ENCODE results near the gene VSTM4.

Gene VSTM4

DNA sequence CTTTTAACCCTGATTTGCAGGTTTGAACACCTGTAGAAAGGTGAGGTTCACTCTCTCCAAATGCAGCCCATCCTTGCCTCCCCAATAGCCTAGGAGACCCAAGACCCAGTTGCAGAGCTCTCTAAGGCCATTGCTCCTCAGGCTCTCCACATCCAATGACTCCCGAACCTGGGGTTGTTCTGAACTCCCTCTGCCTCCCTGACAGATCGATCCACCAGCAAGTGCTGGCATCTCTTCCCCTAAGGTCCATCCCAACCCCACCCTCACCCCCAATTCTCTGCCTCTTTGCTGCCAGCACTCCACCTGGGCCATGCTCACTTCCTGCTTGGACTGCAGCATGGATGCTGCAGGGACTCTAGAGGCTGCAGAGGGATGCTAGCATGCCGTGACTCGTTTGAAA is 37.8 kb upstream of the VSTM4 start:
- no peaks in the 10 kb centered on the region for H3K27me3 ChIP-seq (ENCODE audit: low read depth)
- DNase-seq (ENCODE audit: low spot score in 2 of 2) = no peak
- no peaks in the 10 kb centered on the region for H3K9me3 ChIP-seq
- H3K4me3 ChIP-seq = no peak overlapping the region
- H3K36me3 ChIP-seq (replicated peaks) = no peaks in the 10 kb centered on the region
- in situ Hi-C loops (cut with MboI; ENCODE audit: low sequenced_read_pairs) = no loop called here
- no peaks in the 10 kb centered on the region for H3K4me1 ChIP-seq

DNA sequence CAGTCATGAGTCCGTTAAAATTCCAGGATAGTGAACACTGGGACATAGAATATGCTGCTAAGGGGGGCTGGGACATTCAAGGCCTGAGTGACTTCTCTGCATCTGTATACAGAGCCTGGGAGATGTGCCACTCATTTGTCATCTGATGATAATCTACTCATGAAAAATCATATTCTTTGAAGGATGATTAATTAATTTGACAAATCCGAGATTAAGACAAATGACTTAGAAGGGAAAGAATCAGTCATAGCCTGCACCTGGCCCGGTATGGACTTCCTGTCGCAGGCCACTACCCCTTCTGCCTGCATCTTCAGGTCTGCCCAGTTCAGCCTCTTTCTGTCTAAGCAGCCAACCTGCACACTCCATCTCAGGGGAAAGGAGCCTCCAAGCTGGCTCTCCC is 37.3 kb upstream of the VSTM4 start:
- Histone ChIP-seq H3K4me1 (no peaks in the 10 kb centered on the region), H3K9me3 (no peaks in the 10 kb centered on the region), H3K36me3 (replicated peaks) (no peaks in the 10 kb centered on the region), H3K27me3 (ENCODE audit: low read depth) (no peaks in the 10 kb centered on the region), H3K4me3 (no peak overlapping the region)
- no peak for DNase-seq (ENCODE audit: low spot score in 2 of 2)
- in situ Hi-C loops (cut with MboI; ENCODE audit: low sequenced_read_pairs) = no loop called here

DNA sequence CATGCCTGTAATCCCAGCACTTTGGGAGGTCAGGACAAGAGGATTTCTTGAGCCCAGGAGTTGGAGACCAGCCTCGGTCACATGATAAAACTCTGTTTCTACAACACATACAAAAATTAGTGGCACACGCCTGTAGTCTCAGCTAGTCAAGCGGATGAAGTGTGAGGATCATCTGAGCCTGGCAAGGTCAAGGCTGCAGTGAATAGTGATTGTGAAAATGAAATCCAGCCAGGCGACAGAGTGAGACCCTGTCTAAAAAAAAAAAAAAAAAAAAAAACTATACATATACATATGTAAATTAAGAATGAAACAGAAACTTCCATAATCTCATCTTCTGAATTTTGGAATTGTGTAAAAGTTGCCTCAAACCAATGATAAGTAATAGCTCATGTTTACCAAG is 36.7 kb upstream of the VSTM4 start:
- Histone ChIP-seq H3K36me3 (replicated peaks) (no peaks in the 10 kb centered on the region), H3K27me3 (ENCODE audit: low read depth) (no peaks in the 10 kb centered on the region), H3K9me3 (no peaks in the 10 kb centered on the region), H3K4me3 (no peak overlapping the region), H3K4me1 (no peaks in the 10 kb centered on the region)
- in situ Hi-C loops (cut with MboI; ENCODE audit: low sequenced_read_pairs) = no loop called here
- DNase-seq (ENCODE audit: low spot score in 2 of 2) = no peak

DNA sequence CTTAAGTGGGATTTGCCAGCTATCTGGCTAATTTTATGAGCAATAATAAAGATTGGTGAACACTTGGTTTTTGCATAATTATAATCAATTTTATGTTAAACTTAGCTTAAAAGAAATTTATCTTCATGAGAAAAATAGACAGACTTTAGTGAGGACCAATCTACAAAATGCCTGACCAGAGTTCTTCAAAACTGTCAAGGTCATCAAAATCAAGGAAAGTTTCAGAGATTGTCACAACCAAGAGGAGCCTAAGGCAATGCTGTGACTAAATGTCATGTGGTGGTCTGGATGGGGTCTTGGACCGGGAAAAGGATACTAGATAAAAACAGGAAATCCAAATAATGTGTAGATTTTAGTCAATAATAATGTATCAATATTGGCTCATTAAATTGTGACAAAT is 36.2 kb upstream of the VSTM4 start:
- in situ Hi-C loops (cut with MboI; ENCODE audit: low sequenced_read_pairs) = no loop called here
- no peaks in the 10 kb centered on the region for H3K9me3 ChIP-seq
- no peaks in the 10 kb centered on the region for H3K27me3 ChIP-seq (ENCODE audit: low read depth)
- no peaks in the 10 kb centered on the region for H3K36me3 ChIP-seq (replicated peaks)
- DNase-seq (ENCODE audit: low spot score in 2 of 2) = no peak
- H3K4me3 ChIP-seq = no peak overlapping the region
- H3K4me1 ChIP-seq = no peaks in the 10 kb centered on the region

DNA sequence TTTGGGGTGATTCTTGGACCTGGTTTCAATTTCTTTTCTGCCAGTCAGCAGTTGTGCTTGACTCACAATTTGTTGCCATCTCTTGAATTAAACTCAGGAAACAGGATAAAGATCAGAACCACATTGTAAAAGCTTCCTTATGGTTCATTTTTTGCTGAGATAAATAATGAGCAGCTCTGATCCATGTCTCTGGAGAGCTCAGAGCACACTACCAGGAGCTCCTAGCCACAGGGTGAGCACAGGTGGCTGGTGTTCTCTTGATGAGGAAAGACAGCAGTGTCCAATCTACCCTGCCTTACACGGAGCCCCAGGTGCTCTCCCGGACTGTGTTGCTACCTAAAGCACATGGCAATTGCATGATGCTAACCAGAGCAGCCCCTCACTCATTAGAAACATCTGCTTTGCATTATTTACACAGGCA is 35.7 kb upstream of the VSTM4 start:
- DNase-seq (ENCODE audit: low spot score in 2 of 2) = no peak
- Histone ChIP-seq H3K27me3 (ENCODE audit: low read depth) (no peaks in the 10 kb centered on the region), H3K4me1 (no peaks in the 10 kb centered on the region), H3K36me3 (replicated peaks) (no peaks in the 10 kb centered on the region), H3K4me3 (no peak overlapping the region), H3K9me3 (no peaks in the 10 kb centered on the region)
- in situ Hi-C loops (cut with MboI; ENCODE audit: low sequenced_read_pairs) = no loop called here

DNA sequence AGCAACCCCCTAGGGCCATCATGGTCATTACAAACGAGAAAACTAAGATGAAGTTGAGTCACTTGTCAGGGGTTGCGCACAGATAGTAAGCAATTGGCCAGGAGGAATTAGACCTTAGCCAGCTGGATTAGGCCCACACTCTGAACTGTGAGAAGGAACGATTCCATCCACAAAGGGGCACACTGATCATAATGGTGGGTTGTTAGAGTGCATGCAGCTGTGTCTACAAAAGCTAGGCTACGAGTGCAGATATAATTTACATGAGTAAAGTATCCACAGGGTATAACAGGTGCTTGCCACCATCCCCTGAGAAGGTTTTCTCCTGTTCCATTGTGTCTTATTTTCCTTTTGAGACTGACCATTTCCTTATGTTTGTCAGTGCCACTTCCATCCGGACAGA is 35.1 kb upstream of the VSTM4 start:
- in situ Hi-C loops (cut with MboI; ENCODE audit: low sequenced_read_pairs) = no loop called here
- Histone ChIP-seq H3K4me3 (no peak overlapping the region), H3K27me3 (ENCODE audit: low read depth) (no peaks in the 10 kb centered on the region), H3K36me3 (replicated peaks) (no peaks in the 10 kb centered on the region), H3K9me3 (no peaks in the 10 kb centered on the region), H3K4me1 (no peaks in the 10 kb centered on the region)
- DNase-seq (ENCODE audit: low spot score in 2 of 2) = no peak

DNA sequence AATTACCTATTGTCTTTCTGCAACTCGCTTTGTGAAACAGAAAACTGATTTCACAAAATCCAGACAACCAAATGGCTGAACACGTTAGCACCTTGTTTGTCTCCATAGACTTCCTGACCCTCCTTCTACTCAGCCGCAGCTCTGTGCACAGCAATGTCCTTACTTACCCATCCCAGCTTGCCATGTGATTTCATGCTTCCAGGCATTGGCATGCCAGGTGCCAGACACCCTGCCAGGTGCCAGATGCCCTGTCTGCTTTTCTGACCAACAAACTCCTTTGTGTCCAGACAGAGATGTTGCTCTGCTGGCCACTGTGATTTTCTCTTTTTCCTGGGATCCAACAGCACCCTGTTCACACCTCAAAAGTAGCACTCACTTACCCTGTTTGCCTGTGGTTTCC is 34.6 kb upstream of the VSTM4 start:
- Histone ChIP-seq H3K27me3 (ENCODE audit: low read depth) (no peaks in the 10 kb centered on the region), H3K4me1 (no peaks in the 10 kb centered on the region), H3K4me3 (no peak overlapping the region), H3K36me3 (replicated peaks) (no peaks in the 10 kb centered on the region), H3K9me3 (no peaks in the 10 kb centered on the region)
- no peak for DNase-seq (ENCODE audit: low spot score in 2 of 2)
- in situ Hi-C loops (cut with MboI; ENCODE audit: low sequenced_read_pairs) = no loop called here

DNA sequence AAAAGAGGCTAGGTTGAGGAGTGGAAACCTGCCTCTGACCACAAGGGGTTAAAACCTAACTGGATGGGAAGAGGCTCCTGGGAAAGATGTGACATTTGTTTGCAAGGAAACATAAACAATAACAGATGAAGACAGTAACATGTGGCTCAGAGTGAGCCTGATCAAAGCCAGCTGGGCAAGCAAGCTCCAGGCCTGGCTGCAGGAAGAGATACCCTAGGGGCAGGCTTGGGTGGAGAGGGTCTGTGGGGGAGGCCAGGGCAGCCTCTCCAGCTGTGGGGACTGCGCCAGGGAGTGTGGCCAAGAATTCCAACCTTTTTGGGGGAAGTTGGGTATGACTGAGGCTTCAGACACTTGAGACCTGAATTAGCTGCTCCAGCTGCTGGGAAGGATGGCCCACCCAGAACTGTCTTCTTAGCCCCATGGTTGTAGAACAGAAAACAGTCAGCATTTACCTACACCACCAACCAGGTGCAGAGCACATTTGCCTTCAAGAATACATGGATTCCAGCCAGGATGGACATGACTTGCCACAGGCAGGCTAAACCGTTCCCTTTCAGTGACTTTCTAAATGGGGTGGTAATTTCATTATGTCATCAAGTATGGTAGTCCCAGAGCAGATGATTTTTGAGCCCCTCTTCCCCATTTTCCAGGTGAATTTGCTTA is 28.9 kb upstream of the VSTM4 start:
- no peaks in the 10 kb centered on the region for H3K36me3 ChIP-seq (replicated peaks)
- no peaks in the 10 kb centered on the region for H3K9me3 ChIP-seq
- in situ Hi-C loops (cut with MboI; ENCODE audit: low sequenced_read_pairs) = no loop called here
- no peak for DNase-seq (ENCODE audit: low spot score in 2 of 2)
- no peaks in the 10 kb centered on the region for H3K4me1 ChIP-seq
- no peak overlapping the region for H3K4me3 ChIP-seq
- no peaks in the 10 kb centered on the region for H3K27me3 ChIP-seq (ENCODE audit: low read depth)

DNA sequence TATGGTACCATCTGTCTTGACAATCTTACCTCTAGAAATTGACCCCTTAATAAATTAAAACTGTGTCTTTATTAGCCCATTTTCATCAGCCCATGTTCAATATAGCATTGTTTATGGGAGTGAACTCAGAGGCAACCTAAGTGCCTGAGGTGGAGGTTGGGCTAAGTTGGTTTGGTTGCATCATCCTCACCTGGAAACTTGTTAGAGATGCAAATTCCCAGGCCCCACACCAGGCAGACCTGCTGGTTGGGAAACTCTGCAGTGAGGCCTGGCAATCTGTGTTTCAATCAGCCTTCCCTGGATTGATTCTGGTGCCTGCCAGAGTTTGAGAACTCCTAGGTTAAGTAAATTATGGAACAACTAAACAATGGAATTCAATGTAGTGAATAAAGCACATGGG is 27.9 kb upstream of the VSTM4 start:
- H3K4me1 ChIP-seq = no peaks in the 10 kb centered on the region
- no peaks in the 10 kb centered on the region for H3K27me3 ChIP-seq (ENCODE audit: low read depth)
- no peaks in the 10 kb centered on the region for H3K36me3 ChIP-seq (replicated peaks)
- DNase-seq (ENCODE audit: low spot score in 2 of 2) = no peak
- H3K4me3 ChIP-seq = no peak overlapping the region
- no peaks in the 10 kb centered on the region for H3K9me3 ChIP-seq
- in situ Hi-C loops (cut with MboI; ENCODE audit: low sequenced_read_pairs) = no loop called here

DNA sequence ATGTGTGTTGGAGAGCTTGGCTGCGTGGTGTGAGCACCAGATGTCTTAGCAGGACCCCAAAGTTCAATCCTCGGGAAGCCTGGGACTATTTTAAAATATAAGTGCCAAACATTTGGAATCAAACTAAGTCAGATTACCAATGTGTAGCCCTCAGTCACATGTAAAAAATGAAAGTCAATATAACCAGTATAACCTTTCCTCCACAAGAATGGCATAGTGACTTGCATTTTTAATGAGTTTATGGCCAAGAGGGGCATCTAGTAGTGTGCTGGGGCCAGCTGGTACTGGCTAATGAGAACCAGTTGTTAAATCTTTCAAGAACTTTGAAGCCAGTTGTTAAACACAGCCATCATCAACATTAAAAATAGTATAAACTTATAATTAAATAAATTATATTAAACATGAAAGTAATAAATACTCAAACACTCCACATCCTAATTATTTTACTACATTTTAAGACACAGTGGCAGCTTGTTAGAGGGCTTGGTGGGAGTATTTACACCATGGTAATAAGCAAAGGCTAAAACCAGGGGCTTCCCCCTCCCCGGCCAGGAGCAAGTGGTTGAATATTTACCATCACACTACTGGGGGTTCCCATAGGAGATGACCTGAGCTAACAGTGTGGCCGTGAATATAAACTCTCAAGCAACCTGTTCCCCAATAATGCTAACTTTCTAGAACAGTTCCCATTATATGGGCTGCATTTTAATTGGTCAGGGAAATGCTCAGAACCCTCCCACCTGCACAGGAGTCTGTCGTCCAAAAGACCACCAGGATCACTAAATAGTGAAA is 26.4 kb upstream of the VSTM4 start:
- no peak for DNase-seq (ENCODE audit: low spot score in 2 of 2)
- in situ Hi-C loops (cut with MboI; ENCODE audit: low sequenced_read_pairs) = no loop called here
- no peak overlapping the region for H3K4me3 ChIP-seq
- H3K36me3 ChIP-seq (replicated peaks) = no peaks in the 10 kb centered on the region
- H3K4me1 ChIP-seq = no peaks in the 10 kb centered on the region
- no peaks in the 10 kb centered on the region for H3K9me3 ChIP-seq
- H3K27me3 ChIP-seq (ENCODE audit: low read depth) = no peaks in the 10 kb centered on the region

DNA sequence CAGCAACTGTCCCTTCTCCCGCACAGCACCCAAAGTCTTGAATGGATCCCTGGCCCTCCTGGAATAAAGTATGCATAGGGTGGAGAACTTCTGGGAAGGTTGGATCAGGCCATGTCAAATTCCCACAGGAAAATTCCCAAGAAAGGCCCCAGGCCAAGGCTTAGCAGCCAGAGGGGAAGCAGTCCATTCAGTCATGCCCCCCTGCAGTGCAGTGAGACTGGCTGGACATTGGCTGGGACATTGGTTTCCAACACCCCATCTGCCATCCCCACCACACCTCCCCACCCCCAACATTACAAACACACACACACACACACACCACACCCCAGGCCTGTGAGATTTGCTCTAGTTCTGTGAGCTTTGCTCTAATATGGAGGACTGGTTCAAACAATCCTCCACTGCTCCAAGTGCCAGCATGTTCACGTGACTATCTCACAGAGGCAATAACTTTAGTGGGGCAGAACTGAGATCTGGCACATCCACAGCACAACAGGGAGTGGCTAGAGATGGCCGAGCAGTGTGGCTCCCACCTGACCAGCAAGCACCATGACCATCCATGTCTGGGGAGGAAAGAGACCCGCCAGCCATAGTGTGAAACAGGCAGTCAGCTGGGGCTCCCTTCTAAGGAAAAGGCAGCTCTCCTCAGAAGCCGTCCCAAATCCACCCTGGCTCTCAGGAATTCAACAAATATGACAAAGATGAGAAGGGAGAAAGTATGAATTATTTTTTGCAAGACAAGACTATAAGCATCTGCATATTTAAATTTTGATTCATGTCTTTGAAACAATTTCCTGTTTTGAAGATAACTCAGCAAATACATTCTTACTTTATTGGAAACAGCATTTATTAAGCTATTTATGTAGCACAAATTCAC is 25.2 kb upstream of the VSTM4 start:
- in situ Hi-C loops (cut with MboI; ENCODE audit: low sequenced_read_pairs) = no loop called here
- Histone ChIP-seq H3K4me1 (no peaks in the 10 kb centered on the region), H3K36me3 (replicated peaks) (no peaks in the 10 kb centered on the region), H3K9me3 (no peaks in the 10 kb centered on the region), H3K4me3 (no peak overlapping the region), H3K27me3 (ENCODE audit: low read depth) (no peaks in the 10 kb centered on the region)
- DNase-seq (ENCODE audit: low spot score in 2 of 2) = no peak

DNA sequence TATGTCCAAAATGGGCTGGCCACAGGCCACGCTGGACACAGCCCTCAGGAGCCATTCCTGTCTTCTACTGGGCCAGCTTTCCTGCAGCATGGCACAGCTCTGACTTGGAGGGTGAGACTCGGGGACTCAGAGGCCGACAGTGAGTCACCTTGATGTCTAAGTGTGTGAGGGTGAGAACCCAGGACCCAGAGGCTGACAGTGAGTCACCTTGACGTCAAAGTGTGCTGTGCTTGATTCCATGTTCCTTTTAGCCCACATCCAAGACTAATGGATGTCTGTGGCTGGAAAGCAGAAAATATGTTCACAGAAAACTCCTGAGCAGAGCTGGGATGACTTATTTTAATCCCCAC is 24.5 kb upstream of the VSTM4 start:
- no peak for DNase-seq (ENCODE audit: low spot score in 2 of 2)
- Histone ChIP-seq H3K27me3 (ENCODE audit: low read depth) (no peaks in the 10 kb centered on the region), H3K36me3 (replicated peaks) (no peaks in the 10 kb centered on the region), H3K9me3 (no peaks in the 10 kb centered on the region), H3K4me3 (no peak overlapping the region), H3K4me1 (no peaks in the 10 kb centered on the region)
- in situ Hi-C loops (cut with MboI; ENCODE audit: low sequenced_read_pairs) = no loop called here

DNA sequence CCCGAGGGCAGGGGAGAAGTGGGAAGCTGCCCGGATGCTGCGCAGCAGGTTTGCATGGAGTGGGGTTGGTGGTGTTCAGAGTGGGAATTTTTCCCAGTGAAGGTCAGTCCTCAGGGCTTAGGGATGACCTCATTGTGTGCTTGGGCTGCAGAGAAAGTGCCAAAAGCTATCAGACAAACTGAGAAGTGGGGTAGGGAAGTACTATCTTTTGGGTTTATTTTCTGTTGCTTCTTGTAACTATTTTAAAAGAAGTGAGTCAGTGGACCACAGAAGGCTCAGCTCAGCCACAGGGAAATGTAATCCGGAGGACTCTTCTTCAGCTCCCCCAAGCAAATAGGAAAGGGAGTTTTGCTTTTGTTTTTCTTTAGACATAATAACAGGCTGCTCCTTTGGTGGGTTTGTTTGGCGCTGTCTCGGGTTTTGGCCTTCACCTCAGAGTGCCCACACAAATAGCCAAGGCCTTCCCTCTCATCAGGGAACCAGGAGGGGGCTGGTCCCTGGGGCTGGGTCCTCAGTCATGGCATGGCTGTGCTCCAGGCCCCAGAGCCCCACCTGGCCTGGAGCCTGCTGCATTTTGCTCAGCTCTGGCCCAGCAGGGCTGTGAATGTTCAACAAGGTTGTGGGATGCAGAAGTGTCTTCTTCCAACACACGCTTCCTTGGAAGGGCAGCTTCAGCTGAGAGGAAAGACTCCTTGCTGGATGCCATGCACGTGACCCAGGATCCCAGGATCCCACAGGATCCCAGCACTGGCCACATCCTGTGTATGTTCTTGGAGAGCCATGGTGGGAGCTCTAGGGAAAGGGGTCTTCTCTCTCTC is 23.9 kb upstream of the VSTM4 start:
- Histone ChIP-seq H3K4me1 (no peaks in the 10 kb centered on the region), H3K9me3 (no peaks in the 10 kb centered on the region), H3K36me3 (replicated peaks) (no peaks in the 10 kb centered on the region), H3K4me3 (no peak overlapping the region), H3K27me3 (ENCODE audit: low read depth) (no peaks in the 10 kb centered on the region)
- in situ Hi-C loops (cut with MboI; ENCODE audit: low sequenced_read_pairs) = no loop called here
- DNase-seq (ENCODE audit: low spot score in 2 of 2) = no peak
